Activated CD4-positive, alpha-beta T cell treated with anti-CD3 and anti-CD28 coated beads, Interleukin-2, amount 10 ng/mL, durations not matched to agents 24 days and 14 days (primary cell): ENCODE data around the gene MAP3K7CL. TPM values are rescaled to one million over a fixed set of nuclear protein-coding genes. Genes with fewer than 3 reads are reported as not detected.
"Not testable (repeated sequence)": the region's sequence is repeated elsewhere in the genome, so short reads cannot be mapped to it uniquely, and the experiment has no call there.

Experiments used
- DNase-seq: peaks from one replicate; pipeline ENCODE4 v3.0.0; 2022
- H3K27ac Mint-ChIP-seq: one replicate; pipeline ENCODE4 v1.8.0; 2022; ENCODE audit warnings: mild to moderate bottlenecking, mixed read lengths
- H3K27me3 Mint-ChIP-seq: one replicate; pipeline ENCODE4 v1.8.0; 2022; ENCODE audit warnings: mixed read lengths
- H3K36me3 Mint-ChIP-seq: one replicate; pipeline ENCODE4 v1.8.0; 2022; ENCODE audit warnings: low read depth, mild to moderate bottlenecking, mixed read lengths
- H3K4me1 Mint-ChIP-seq: one replicate; pipeline ENCODE4 v1.8.0; 2021; ENCODE audit warnings: mixed read lengths
- H3K4me3 Mint-ChIP-seq: one replicate; pipeline ENCODE4 v1.8.0; 2022; ENCODE audit warnings: mild to moderate bottlenecking, moderate library complexity, mixed read lengths
- H3K9me3 Mint-ChIP-seq: one replicate; pipeline ENCODE4 v1.8.0; 2021; ENCODE audit warnings: mixed read lengths
- intact Hi-C: fragments of 100-400 bp; cut with micrococcal nuclease; formaldehyde crosslinking; loops from one replicate; pipeline ENCODE4 v1.15.1; 2023
- total RNA-seq: library from RNA; stranded (reverse); gene quantifications from 2 replicates; pipeline ENCODE4 v1.2.3, GENCODE V29; 2022

The MAP3K7CL gene
- total RNA-seq, 1 donor from 2014 or later = 4.0 TPM

DNA sequence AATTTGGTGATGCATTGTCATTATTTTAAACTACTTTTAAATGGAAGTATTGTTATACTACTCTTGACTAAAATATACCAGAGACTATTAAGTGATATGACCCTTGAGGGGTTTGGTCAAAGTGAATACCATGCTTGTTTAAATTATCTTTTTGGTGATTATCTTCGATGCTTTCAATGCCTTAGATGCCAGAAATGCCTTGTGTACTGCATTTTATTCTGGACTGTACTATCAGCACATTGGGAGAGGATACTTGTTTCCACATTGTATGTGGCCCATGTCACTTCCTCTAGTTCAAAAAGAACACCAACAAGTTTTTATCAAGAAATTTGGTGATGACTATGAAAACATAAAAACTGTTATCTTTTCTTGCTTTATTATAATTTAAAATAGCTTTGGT lies 16.3 kb downstream of the MAP3K7CL start:
- H3K4me3 Mint-ChIP-seq = no peak overlapping the region
- intact Hi-C loops = loop anchor here (5.0 kb wide), 1 partner anchor 54 kb away; no protein-coding TSS in a partner anchor

DNA sequence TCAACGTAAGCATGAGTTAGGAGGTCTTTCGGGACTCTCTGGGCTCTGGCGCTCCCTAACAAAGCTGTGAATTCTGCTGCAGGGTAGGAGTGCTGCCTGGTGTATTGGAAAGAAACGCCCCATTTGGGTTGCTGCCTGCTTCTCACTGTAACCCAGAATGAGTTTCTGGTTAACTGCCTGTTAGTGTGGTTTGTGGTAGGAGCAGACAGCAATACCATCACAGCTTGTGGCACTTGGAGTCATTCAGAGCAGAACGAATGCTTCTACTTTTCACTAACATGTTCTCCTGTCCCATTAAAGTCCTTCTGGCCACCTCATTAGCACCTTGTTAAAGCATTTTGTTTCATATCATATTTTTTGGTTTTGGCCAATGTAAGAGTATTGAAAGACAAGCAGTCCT lies 18.1 kb downstream of the MAP3K7CL start:
- H3K27me3 Mint-ChIP-seq = peaks cover 2% of the 10 kb centered on the region
- H3K9me3 Mint-ChIP-seq = no peaks in the 10 kb centered on the region
- intact Hi-C loops = loop anchor here (5.0 kb wide), 1 partner anchor 56 kb away; no protein-coding TSS in a partner anchor
- peak; percentile 70 for DNase-seq
- H3K36me3 Mint-ChIP-seq = peaks cover 2% of the 10 kb centered on the region
- H3K27ac Mint-ChIP-seq = no peak overlapping the region
- peaks cover 16% of the 10 kb centered on the region for H3K4me1 Mint-ChIP-seq
- no peak overlapping the region for H3K4me3 Mint-ChIP-seq

More for the DNA sequence above, 16.3 kb downstream of the MAP3K7CL start:
- peaks cover 2% of the 10 kb centered on the region for H3K36me3 Mint-ChIP-seq
- H3K4me1 Mint-ChIP-seq = peaks cover 16% of the 10 kb centered on the region
- no peak overlapping the region for H3K27ac Mint-ChIP-seq
- no peaks in the 10 kb centered on the region for H3K27me3 Mint-ChIP-seq
- no peak for DNase-seq
- no peaks in the 10 kb centered on the region for H3K9me3 Mint-ChIP-seq

DNA sequence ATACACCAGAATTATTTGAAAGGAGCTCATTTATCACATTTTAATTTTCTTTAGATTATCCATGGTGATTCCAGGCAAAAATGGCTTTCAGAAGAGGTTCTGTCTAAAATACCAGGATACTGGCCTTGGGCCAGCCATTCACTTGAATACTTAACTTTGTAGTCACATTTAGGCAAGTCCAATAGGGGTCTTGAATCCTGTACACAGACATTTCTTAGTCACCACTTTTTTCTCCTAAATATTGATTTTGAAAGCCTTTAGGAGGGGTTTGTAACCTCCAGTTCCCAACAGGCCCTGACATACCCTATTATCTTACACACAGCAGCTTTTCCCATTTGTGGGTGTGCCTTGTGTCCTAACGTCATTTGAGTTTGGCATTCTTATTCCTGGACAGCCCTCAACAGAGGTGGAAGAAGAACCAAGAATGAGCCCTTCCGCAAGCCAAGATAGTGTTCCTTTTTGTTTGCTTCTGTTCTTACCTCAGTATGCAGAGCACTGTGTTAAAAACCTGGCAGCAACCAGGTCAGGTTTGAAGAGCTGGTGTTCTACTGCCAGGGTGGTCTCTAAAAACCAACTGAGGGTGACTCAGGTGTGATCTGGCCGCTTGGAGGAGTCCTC lies 19.5 kb downstream of the MAP3K7CL start:
- no peaks in the 10 kb centered on the region for H3K9me3 Mint-ChIP-seq
- H3K27me3 Mint-ChIP-seq = peaks cover 4% of the 10 kb centered on the region
- no peak overlapping the region for H3K27ac Mint-ChIP-seq
- peaks cover 16% of the 10 kb centered on the region for H3K4me1 Mint-ChIP-seq
- intact Hi-C loops = loop anchor here (5.0 kb wide), 1 partner anchor 58 kb away; no protein-coding TSS in a partner anchor
- no peak for DNase-seq
- peaks cover 2% of the 10 kb centered on the region for H3K36me3 Mint-ChIP-seq
- no peak overlapping the region for H3K4me3 Mint-ChIP-seq

DNA sequence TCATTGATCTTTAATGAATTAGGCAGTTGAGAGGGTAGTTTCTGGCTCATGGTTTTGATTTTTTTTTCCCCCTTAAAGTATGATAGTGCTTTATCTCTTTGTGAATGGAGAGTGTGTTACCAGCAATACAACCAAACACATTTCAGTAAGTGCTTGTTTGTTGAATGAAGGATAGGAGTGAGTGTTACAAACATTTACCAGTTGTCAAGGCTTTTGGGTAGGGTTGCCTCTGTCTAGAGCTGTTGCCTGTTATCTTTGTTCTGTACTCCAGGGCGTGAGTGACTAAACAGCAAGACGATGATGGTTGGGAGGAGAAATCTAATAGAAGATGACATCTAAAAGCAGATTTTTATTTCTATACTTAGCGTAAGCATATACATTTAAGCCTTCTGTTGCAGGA lies 21.5 kb downstream of the MAP3K7CL start:
- intact Hi-C loops = no loop called here
- no peak overlapping the region for H3K27ac Mint-ChIP-seq
- H3K27me3 Mint-ChIP-seq = peaks cover 12% of the 10 kb centered on the region
- DNase-seq = no peak
- peaks cover 2% of the 10 kb centered on the region for H3K36me3 Mint-ChIP-seq
- H3K9me3 Mint-ChIP-seq = no peaks in the 10 kb centered on the region
- peaks cover 10% of the 10 kb centered on the region for H3K4me1 Mint-ChIP-seq
- no peak overlapping the region for H3K4me3 Mint-ChIP-seq

DNA sequence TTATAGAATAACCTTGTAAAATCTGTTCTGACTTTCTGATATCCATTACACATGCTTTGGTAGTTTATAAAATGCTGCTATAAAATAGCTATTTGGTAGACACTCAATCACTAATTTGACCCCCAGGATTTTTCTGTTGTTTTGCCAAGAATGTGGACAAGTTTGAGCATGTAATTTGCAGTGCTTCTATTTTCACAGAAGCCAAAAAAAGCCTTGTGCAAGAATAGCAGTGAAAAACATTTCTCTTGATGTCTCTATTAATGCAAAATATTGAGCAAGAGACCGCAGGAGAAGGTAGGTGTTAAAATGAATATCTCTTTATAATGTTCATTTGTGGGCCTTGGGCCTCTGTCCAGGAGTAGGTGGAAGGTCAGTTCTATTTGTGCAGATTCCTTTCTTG lies 22.5 kb downstream of the MAP3K7CL start:
- no peak overlapping the region for H3K27ac Mint-ChIP-seq
- H3K4me3 Mint-ChIP-seq = no peak overlapping the region
- peaks cover 2% of the 10 kb centered on the region for H3K36me3 Mint-ChIP-seq
- H3K4me1 Mint-ChIP-seq = peaks cover 10% of the 10 kb centered on the region
- intact Hi-C loops = no loop called here
- H3K27me3 Mint-ChIP-seq = peaks cover 12% of the 10 kb centered on the region
- DNase-seq = no peak
- no peaks in the 10 kb centered on the region for H3K9me3 Mint-ChIP-seq

DNA sequence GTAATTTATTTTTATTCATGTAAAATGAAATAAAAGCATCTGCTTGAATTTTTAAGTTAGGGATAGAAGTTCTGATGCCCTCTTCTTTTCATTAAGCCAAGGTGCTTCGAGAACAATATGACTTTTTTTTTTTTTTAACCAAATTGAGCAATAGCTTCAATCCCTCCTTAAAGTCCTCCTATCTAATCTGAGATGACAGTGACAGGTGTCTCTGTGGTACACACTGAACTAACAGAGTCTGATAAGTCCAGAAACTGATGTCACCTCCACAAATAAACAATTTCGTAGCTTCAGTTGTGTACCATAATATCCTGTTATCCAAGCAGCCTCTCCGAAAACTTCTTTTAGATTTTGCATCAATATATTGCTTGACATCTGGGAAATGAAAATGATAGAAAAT lies 23.8 kb downstream of the MAP3K7CL start:
- Mint-ChIP-seq H3K36me3 (peaks cover 2% of the 10 kb centered on the region), H3K9me3 (no peaks in the 10 kb centered on the region), H3K4me1 (no peaks in the 10 kb centered on the region), H3K27me3 (peaks cover 12% of the 10 kb centered on the region), H3K27ac (no peak overlapping the region), H3K4me3 (no peak overlapping the region)
- intact Hi-C loops = no loop called here
- no peak for DNase-seq

DNA sequence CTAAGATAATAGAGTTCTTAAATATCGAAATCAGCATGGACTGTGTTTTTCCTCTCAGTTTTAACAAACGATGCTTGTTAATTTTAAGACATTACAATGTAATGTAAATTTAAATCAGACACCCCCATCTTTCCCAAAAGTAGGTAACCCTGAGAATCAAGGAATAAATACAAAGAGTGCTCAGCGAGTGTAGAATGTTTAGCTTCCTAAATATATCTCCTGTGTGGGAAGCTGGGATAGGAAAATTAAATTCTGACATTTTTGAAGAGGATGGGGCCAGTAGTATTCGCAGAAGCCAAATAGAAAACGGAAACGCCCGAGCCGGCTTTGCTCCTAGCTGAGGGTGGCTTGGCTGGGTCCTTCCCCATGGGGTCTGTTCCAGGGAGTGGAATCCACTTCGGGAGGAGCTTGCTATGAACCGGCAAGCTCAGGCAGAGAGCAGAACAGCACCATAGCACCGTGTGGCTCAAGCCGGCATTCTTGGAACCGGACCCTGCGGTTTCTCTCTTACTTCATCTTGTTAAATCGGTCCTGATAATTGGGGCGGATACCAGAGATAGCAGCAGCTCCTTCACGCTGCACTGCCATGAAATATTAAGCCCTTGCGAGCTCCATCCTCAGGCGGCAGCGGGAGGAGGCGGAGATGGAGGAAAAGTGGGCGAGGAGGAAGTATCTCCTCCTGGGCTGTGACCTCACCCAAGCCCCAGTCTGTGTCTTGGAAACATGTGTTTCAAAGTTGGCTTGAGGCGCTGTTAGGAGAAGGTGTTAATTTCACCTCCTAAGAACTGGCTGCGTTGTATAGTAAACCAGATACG lies 24.9 kb downstream of the MAP3K7CL start:
- DNase-seq = no peak
- no peaks in the 10 kb centered on the region for H3K4me1 Mint-ChIP-seq
- H3K4me3 Mint-ChIP-seq = no peak overlapping the region
- H3K36me3 Mint-ChIP-seq = peaks cover 2% of the 10 kb centered on the region
- H3K27ac Mint-ChIP-seq = no peak overlapping the region
- H3K27me3 Mint-ChIP-seq = peaks cover 12% of the 10 kb centered on the region
- intact Hi-C loops = no loop called here
- H3K9me3 Mint-ChIP-seq = no peaks in the 10 kb centered on the region

DNA sequence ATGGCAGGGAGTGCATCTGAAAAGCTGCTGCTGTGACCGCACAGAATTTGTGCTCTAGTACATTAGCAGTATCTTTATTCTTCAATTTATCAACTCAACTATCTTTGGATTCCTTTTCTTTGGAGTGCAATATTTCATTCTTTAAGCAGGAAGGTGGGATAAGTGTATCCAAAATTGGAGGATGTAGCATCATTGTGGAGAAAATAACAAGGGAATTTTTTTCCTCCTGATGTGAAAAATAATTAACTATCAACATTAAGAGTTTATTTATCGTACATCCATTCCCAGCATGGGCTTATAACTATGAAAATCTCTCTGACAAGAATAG lies 25.5 kb downstream of the MAP3K7CL start:
- H3K36me3 Mint-ChIP-seq = no peaks in the 10 kb centered on the region
- intact Hi-C loops = no loop called here

DNA sequence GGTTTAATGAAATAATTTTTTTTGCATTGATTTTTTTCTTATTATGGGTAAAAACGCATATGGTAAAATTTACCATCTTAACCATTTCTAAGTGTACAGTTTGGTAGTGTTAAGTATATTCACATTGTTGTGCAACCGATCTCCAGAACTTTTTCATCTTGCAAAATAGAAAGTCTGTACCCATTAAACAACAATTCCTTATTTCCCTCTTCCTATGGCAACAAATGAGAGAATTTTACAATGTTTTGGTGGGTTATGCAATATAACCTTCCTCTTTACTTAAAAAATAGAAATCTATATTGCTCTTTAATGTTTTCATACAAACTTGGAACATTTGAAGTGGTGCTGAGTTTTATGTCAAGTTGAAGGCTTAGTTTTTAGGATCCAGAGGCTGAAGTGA lies 26.6 kb downstream of the MAP3K7CL start:
- H3K9me3 Mint-ChIP-seq = no peaks in the 10 kb centered on the region
- peaks cover 12% of the 10 kb centered on the region for H3K27me3 Mint-ChIP-seq
- DNase-seq = no peak
- no peak overlapping the region for H3K27ac Mint-ChIP-seq
- no peak overlapping the region for H3K4me3 Mint-ChIP-seq
- H3K4me1 Mint-ChIP-seq = no peaks in the 10 kb centered on the region
- no peaks in the 10 kb centered on the region for H3K36me3 Mint-ChIP-seq
- intact Hi-C loops = no loop called here

More for the DNA sequence above, 25.5 kb downstream of the MAP3K7CL start:
- peaks cover 12% of the 10 kb centered on the region for H3K27me3 Mint-ChIP-seq
- no peak overlapping the region for H3K27ac Mint-ChIP-seq
- no peaks in the 10 kb centered on the region for H3K9me3 Mint-ChIP-seq
- no peaks in the 10 kb centered on the region for H3K4me1 Mint-ChIP-seq
- DNase-seq = no peak
- no peak overlapping the region for H3K4me3 Mint-ChIP-seq

DNA sequence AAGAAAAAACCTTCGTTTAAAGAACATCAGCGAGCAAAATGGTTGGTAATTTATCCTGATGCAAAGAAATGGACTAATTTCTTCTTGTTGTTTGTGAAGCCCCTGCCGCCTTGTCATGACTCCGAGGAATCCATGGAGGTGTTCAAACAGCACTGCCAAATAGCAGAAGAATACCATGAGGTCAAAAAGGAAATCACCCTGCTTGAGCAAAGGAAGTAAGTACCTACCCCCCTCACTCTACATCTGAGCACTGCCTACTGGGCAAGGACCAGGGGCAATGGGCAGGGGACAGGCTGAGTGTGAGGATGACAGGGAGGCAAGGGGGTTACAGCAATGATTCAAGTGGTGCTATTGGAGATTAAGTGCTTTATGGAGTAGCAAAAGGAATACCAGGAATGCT lies 29.4 kb downstream of the MAP3K7CL start:
- intact Hi-C loops = no loop called here
- no peak for DNase-seq
- no peak overlapping the region for H3K4me3 Mint-ChIP-seq
- H3K27ac Mint-ChIP-seq = no peak overlapping the region
- no peaks in the 10 kb centered on the region for H3K4me1 Mint-ChIP-seq
- H3K9me3 Mint-ChIP-seq = no peaks in the 10 kb centered on the region
- H3K36me3 Mint-ChIP-seq = no peaks in the 10 kb centered on the region
- peaks cover 7% of the 10 kb centered on the region for H3K27me3 Mint-ChIP-seq

DNA sequence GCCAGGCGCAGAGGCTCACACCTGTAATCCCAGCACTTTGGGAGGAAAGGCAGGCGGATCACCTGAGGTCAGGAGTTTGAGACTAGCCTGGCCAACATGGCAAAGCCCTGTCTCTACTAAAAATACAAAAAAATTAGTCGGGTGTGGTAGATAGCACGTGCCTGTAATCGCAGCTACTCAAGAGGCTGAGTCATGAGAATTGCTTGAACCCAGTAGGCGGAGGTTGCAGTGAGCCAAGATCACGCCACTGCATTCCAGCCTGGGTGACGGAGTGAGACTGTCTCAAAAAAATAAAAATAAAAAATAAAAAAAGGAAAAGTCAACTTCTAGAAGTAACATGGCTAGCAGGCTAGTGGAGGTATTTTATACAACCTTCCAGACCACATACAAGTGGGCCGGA lies 32.4 kb downstream of the MAP3K7CL start:
- H3K27ac Mint-ChIP-seq, DNase-seq, H3K27me3 Mint-ChIP-seq, H3K36me3 Mint-ChIP-seq, H3K4me1 Mint-ChIP-seq, H3K9me3 Mint-ChIP-seq, intact Hi-C loops, H3K4me3 Mint-ChIP-seq: not testable (repeated sequence)

DNA sequence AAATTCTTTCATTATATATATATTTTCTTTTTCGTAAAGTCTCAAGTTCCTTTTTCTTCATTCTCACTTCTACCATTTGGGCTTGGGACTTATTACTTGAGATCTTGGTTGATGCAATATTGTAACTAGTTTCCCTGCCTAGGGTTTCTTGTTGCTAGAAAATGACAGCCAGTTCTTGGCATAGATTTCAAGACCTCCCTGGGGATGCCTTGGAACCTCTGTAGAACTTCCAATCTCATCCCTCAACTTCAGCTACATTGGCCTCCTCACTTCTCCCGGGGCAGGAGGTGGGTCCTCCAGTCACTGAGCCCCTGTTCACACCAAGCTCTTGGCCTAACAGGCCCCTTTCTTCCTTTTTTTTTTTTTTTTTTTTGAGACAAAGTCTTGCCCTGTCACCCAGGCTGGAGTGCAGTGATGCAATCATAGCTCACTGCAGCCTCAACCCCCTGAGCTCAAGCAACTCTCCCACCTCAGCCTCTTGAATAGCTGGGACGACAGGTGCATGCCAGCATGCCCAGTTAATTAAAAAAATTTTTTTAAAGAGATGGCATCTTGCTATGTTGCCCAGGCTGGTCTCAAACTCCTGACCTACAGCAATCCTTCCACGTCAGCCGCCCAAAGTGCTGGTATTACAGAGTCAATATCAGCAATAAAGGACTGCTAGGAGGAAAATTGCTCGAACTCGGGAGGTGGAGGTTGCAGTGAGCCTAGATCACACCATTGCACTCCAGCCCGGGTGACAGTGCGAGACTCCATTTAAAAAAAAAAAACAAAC lies 33.1 kb downstream of the MAP3K7CL start:
- Mint-ChIP-seq H3K27me3 (peaks cover 4% of the 10 kb centered on the region), H3K36me3 (peaks cover 4% of the 10 kb centered on the region), H3K4me3 (no peak overlapping the region), H3K4me1 (no peaks in the 10 kb centered on the region), H3K27ac (no peak overlapping the region), H3K9me3 (no peaks in the 10 kb centered on the region)
- DNase-seq = no peak
- intact Hi-C loops = loop anchor here (1.0 kb wide), 2 partner anchors 185 to 209 kb away; no protein-coding TSS in a partner anchor

DNA sequence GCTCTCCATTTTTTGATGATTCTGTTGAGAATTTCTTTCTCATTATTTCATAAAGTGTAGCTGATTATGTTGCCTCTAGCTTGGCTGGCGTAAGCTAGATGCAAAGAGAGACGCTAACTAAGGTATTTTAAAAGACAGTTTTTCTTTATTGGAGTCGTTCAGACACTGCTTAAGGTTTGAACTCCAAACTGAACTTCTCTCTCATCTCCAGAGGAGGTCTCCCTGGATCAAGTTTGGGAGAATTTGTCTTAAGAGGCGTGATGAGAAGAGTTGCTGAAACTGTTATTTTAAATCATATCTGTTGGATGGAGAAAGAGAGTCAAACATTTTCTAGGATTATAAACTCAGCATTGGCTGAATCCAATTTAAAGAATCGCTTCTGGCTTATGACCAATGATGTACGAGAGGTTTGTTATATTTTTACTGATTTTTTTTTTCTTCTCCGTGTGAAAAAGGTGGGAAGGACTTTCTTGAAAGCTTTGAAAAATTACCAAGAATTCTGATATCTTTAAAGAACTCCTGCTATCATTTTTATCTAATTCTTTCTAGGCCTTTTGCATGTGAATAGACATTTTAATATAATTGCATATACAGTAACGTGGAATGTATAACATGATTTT lies 34.0 kb downstream of the MAP3K7CL start:
- Mint-ChIP-seq H3K9me3 (no peaks in the 10 kb centered on the region), H3K36me3 (peaks cover 4% of the 10 kb centered on the region), H3K27me3 (peaks cover 4% of the 10 kb centered on the region), H3K4me1 (peaks cover 3% of the 10 kb centered on the region), H3K27ac (no peak overlapping the region), H3K4me3 (no peak overlapping the region)
- intact Hi-C loops = loop anchor here (1.0 kb wide), 2 partner anchors 184 to 208 kb away; no protein-coding TSS in a partner anchor
- no peak for DNase-seq
